ENCODE results near the gene RIMBP2. TPM values are rescaled to one million over a fixed set of nuclear protein-coding genes. Genes with fewer than 3 reads are reported as not detected.

RIMBP2 gene
- total RNA-seq, 4 donors from 2014 or later = 0.83 to 1.8 (median 1.4) TPM

GRCh38 chr12:130613831-130614529 is 102.1 kb downstream of the RIMBP2 start:
- peaks cover 0 to 7% (median 0%) of the 10 kb centered on the region in 4 donors for H3K27me3 ChIP-seq
- no peak overlapping the region for H3K27ac ChIP-seq (replicated peaks in 1 of 4)
- 76% methylated on average over 14 of the region's 14 CpGs for WGBS
- TF ChIP-seq CTCF (IDR thresholded peaks at IDR 0.05) = no peak
- TF ChIP-seq EP300 (IDR thresholded peaks at IDR 0.05) = no peak
- TF ChIP-seq POLR2AphosphoS5 (IDR thresholded peaks at IDR 0.05) = no peak
- TF ChIP-seq POLR2A (IDR thresholded peaks at IDR 0.05; ENCODE audit: low read depth) = no peak
- no peaks in the 10 kb centered on the region for H3K36me3 ChIP-seq
- no peaks in the 10 kb centered on the region for H3K9me3 ChIP-seq
- DNase-seq (ENCODE audit: extremely low spot score) = no peak
- no peaks in the 10 kb centered on the region for H3K4me1 ChIP-seq
- intact Hi-C loops (cut with DNase I) = no loop called here
- no peak overlapping the region for H3K4me3 ChIP-seq

GRCh38 chr12:130613131-130613530 is 103.0 kb downstream of the RIMBP2 start:
- Histone ChIP-seq H3K27me3 (peaks cover 0 to 7% (median 0%) of the 10 kb centered on the region in 4 donors), H3K27ac (replicated peaks in 1 of 4) (no peak overlapping the region), H3K4me3 (no peak overlapping the region), H3K4me1 (no peaks in the 10 kb centered on the region), H3K9me3 (no peaks in the 10 kb centered on the region), H3K36me3 (no peaks in the 10 kb centered on the region)
- 96% methylated on average over 10 of the region's 14 CpGs for WGBS
- intact Hi-C loops (cut with DNase I) = no loop called here
- TF ChIP-seq POLR2A (IDR thresholded peaks at IDR 0.05; ENCODE audit: low read depth) (no peak), EP300 (IDR thresholded peaks at IDR 0.05) (no peak), CTCF (IDR thresholded peaks at IDR 0.05) (no peak), POLR2AphosphoS5 (IDR thresholded peaks at IDR 0.05) (no peak)
- no peak for DNase-seq (ENCODE audit: extremely low spot score)

- Histone ChIP-seq H3K36me3 (no peaks in the 10 kb centered on the region), H3K9me3 (no peaks in the 10 kb centered on the region), H3K27me3 (peaks cover 0 to 7% (median 0%) of the 10 kb centered on the region in 4 donors), H3K4me3 (no peak overlapping the region), H3K27ac (replicated peaks in 1 of 4) (no peak overlapping the region), H3K4me1 (no peaks in the 10 kb centered on the region)
- TF ChIP-seq POLR2A (IDR thresholded peaks at IDR 0.05; ENCODE audit: low read depth) = no peak
- DNase-seq (ENCODE audit: extremely low spot score) = no peak
- WGBS = 91% methylated on average over 37 of the region's 39 CpGs
- intact Hi-C loops (cut with DNase I) = no loop called here
These were observed 104.8 kb downstream of the RIMBP2 start for GRCh38 chr12:130611026-130611905.

GRCh38 chr12:130609966-130610365 is 106.1 kb downstream of the RIMBP2 start:
- Histone ChIP-seq H3K4me3 (no peak overlapping the region), H3K36me3 (no peaks in the 10 kb centered on the region), H3K27me3 (peaks cover 0 to 7% (median 0%) of the 10 kb centered on the region in 4 donors), H3K4me1 (no peaks in the 10 kb centered on the region), H3K27ac (replicated peaks in 1 of 4) (no peak overlapping the region), H3K9me3 (no peaks in the 10 kb centered on the region)
- WGBS = 85% methylated on average over 11 of the region's 11 CpGs
- DNase-seq (ENCODE audit: extremely low spot score) = no peak
- TF ChIP-seq CTCF (IDR thresholded peaks at IDR 0.05) (no peak), EP300 (IDR thresholded peaks at IDR 0.05) (no peak), POLR2A (IDR thresholded peaks at IDR 0.05; ENCODE audit: low read depth) (no peak), POLR2AphosphoS5 (IDR thresholded peaks at IDR 0.05) (no peak)
- intact Hi-C loops (cut with DNase I) = no loop called here

GRCh38 chr12:130608831-130609230 is 107.3 kb downstream of the RIMBP2 start:
- peaks cover 0 to 7% (median 0%) of the 10 kb centered on the region in 4 donors for H3K27me3 ChIP-seq
- WGBS = 85% methylated on average over 7 of the region's 7 CpGs
- no peaks in the 10 kb centered on the region for H3K9me3 ChIP-seq
- no peak overlapping the region for H3K27ac ChIP-seq (replicated peaks in 1 of 4)
- no peaks in the 10 kb centered on the region for H3K4me1 ChIP-seq
- intact Hi-C loops (cut with DNase I) = no loop called here
- H3K36me3 ChIP-seq = no peaks in the 10 kb centered on the region
- no peak for DNase-seq (ENCODE audit: extremely low spot score)
- H3K4me3 ChIP-seq = no peak overlapping the region
- no peak for TF ChIP-seq CTCF (IDR thresholded peaks at IDR 0.05)
- no peak for TF ChIP-seq EP300 (IDR thresholded peaks at IDR 0.05)
- no peak for TF ChIP-seq POLR2A (IDR thresholded peaks at IDR 0.05; ENCODE audit: low read depth)
- TF ChIP-seq POLR2AphosphoS5 (IDR thresholded peaks at IDR 0.05) = no peak
